ENCODE data around the gene KCTD14.
"Not testable (repeated sequence)": the region's sequence is repeated elsewhere in the genome, so short reads cannot be mapped to it uniquely, and the experiment has no call there.

The KCTD14 gene

GRCh38 chr11:78045851-78046485 is 22.9 kb upstream of the KCTD14 start:
- DNase-seq = peak; percentile 89

GRCh38 chr11:78044706-78045105 is 21.6 kb upstream of the KCTD14 start:
- no peak for DNase-seq

GRCh38 chr11:78041843-78042440 is 18.9 kb upstream of the KCTD14 start:
- DNase-seq = no peak

DNA sequence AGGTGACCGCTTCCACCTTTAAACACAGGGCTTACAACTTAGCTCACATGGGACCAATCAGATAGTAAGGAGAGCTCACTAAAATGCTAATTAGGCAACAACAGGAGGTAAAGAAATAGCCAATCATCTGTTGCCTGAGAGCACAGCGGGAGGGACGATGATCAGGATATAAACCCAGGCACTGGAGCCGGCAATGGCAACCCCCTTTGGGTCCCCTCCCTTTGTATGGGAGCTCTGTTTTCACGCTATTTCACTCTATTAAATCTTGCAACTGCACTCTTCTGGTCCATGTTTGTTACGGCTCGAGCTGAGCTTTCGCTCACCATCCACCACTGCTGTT is 18.3 kb upstream of the KCTD14 start:
- DNase-seq = not testable (repeated sequence)

- DNase-seq = peak; percentile 57
These were observed 17.8 kb upstream of the KCTD14 start for GRCh38 chr11:78040691-78041379.

DNA sequence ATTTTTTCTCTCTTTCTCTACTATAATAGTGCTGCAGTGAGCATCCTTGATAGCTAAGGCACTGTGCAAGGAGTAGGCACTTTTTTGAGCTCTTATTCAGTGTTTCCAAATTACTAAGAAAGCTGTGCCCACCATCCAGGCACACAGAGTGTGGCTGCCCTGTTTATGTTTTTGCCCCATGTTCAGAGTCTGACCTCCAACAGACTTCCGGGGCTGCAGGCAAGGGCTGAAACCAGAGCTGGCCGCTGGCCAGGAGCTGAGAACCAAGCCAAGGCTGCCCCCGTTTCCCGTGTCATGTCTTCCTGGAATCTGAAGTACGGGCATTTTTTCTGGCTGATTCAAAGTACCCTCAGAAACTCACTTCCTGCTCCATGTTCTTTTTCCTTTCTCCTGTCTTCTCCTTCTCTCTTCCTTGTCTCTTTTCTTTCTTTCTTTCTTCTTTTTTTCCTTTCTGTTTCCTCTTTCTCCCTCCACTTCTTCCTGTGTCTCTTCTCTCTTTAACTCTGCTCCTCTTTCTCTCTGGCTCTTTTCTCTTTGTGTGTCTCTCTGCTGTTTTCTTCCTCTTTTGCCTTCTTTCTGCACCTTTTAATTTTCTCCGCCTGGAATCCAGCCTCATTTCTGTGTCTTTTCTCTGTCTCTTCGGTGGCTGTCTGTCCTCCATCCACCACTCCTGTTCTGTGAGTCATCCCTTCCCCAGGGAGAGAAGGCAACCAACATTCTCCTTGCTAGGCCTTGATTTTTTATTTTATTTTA is 17.0 kb upstream of the KCTD14 start:
- peak; percentile 92 for DNase-seq

DNA sequence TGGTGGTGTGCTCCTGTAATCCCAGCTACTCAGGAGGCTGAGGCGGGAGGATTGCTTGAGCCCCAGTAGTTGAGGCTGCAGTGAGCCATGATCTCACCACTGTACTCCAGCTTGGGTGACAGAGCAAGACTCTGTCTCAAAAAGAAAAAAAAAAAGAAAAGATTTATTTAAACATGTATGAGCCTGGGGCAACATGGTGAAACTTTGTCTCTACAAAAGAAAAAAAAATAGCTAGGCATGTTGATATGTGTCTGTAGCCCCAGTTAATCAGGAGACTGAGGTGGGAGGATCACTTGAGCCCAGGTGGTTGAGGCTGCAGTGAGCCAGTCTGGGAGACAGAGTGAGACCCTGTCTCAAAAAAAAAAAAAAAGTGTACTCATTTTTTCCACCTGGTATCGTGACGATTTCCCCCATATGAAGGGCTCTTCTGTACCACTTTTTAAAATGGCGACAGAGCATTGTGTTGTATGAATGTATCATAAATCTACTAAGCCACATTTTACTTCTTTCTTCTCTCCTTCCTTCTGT is 16.4 kb upstream of the KCTD14 start:
- DNase-seq = no peak

DNA sequence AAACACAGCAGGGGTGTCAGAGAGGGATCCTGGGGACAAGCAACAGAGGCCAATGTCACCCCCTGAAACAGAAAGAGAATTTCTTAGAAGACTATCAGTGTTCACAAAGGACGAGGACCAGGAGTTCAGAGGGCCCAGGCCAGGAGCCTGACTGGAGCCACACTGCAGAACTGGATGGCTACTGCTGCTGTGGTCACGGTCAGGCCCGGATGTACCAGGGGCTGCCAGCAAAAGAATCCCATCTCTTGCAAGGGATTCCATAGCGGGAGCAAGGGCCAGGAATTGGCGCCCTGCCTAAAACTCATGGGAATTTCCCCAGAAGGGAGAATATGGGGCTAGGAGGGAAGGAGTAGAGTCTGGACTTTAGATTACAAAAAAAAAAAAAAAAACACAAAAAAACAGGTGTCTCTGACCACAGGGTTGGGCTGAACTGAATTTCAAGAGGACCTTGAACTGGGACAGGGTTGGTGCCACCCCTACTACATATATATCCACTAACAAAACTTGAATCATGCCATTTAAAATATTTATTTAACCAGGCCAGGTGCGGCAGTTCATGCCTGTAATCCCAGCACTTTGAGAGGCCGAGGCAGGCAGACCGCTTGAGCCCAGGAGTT is 15.7 kb upstream of the KCTD14 start:
- peak; percentile 50 for DNase-seq

DNA sequence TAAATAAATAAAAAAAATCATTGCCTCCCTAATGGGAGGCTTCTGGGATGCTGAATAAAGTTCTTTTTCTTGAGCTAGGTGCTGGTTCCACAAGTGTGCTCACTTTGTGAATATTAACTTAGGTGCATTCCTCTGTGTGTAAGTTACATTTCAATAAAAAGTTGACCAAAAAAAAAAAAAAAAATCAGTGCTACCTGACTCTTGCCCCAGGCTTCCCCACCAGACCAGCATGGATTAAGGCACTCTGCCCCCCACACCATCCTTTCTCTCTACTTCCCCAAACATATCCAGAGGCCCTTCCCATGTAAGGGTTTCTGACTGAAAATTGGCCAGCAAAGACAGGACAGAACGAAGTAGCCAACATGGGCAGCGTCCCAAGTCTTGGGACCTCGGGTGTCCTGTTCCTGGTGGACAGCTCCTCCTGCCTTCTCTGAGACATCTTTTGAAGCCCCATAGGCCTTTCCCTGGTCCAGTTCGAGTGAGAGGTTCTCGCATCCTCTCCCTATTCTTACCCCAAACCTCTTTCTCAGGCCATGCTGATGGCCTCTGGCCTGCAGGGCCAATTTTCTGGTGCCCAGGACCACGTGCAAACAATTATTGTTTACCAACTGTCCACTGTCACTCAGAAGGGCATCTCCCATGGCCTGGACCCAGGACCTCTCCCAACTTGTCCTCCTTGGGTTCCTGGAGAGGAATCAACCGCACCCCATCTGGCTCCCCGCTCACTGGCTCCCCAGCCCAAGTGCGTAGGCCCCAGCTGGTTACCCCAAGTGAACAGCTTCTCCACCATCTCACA is 14.9 kb upstream of the KCTD14 start:
- DNase-seq = no peak

DNA sequence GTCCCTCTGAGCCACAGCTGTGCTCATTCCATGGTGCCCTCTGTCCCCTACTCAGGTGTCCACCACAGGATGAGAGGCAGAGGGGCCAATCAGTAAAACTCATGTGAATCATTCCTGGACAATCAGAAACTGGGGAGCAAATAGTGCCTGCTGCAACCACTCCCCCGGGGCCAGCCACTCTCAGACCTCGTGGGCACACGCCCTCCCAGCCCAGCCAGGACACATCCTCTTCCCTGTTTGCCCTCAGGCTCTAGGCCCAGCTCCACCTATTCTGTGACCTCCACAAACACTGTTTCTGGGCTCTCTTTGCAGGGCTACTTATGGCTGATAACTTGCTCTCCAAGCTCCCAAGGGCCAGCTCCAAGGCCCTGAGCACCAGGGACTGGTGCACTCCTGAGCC is 14.0 kb upstream of the KCTD14 start:
- DNase-seq = no peak

DNA sequence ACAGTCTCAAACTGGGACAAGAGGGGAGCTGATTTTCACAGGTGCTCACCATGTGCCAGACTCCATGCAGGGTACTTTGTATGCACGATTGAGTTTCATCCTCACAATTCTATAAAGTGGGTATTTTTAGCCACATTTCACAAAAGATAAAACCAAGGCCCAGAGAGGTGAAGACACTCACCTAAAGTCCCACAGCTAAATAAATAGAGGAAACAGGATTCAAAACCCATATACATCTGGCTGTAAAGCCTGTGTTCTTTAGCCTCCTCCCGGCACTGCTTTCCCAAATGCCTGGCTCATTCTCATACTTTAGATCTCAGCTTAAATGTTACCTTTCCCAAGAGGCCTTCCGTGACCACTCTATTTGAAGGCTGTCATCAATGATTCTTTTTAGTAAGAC is 13.2 kb upstream of the KCTD14 start:
- DNase-seq = no peak

- DNase-seq = no peak
These were observed 11.5 kb upstream of the KCTD14 start for GRCh38 chr11:78034623-78035022.

- no peak for DNase-seq
These were observed 10.0 kb upstream of the KCTD14 start for GRCh38 chr11:78033040-78033439.

DNA sequence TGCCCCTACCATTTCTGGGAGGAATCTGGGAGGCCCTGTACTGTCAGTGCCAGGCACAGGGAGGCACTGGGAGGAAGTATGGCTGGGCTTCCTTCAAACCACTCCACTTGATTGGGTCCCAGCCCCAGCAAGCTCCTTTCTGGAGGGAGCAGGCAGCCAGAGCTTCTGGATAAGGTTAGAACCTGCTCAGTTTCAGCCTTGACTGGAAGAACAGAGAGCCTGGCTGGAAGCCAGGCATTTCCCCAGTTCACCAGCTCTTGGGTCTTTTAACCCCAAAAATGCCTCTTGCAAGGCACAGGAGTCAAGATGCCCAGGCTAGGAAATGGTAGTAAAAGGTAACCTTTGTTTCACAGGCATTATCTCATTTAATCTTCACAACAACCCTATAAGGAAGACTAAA is 9.0 kb upstream of the KCTD14 start:
- no peak for DNase-seq

DNA sequence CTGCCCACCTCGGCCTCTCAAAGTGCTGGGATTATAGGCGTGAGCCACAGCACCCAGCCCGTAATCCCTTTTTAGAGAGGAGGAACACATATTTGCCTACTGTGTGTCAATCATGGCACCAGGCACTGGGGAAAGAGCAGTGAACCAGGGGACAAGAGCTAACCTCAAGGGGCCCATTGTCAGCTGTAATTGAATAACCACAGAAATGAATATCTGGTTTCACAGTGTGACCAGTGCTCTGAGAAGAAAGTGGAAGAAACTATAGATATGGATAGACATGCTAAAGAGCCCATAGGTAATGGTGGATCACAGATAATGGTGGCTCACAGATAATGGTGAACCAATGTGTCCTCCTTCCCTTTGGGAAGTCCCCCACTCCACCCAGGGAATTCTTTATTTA is 8.6 kb upstream of the KCTD14 start:
- peak; percentile 37 for DNase-seq

- DNase-seq = peak; percentile 93
These were observed 7.6 kb upstream of the KCTD14 start for GRCh38 chr11:78030429-78031325.

- DNase-seq = peak; percentile 81
These were observed 5.3 kb upstream of the KCTD14 start for GRCh38 chr11:78028423-78028822.

GRCh38 chr11:78027759-78028158 is 4.7 kb upstream of the KCTD14 start:
- DNase-seq = no peak

DNA sequence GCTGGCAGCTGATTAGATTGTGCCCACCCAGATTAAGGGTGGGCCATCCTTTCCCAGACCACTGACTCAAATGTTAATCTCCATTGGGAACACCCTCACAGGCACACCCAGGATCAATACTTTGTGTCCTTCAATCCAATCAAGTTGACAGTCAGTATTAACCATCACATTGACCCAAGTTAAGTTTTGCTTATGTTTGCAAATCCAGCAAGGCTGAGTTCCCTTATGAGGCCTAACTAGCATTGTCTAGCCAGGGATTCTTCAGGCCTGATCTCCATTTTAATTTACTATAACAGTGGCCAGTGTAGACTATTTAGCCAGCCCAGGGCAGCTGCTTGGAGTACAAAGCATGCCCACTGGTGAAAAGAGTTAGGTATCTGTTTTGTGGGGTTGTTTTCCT is 2.3 kb upstream of the KCTD14 start:
- no peak for DNase-seq

DNA sequence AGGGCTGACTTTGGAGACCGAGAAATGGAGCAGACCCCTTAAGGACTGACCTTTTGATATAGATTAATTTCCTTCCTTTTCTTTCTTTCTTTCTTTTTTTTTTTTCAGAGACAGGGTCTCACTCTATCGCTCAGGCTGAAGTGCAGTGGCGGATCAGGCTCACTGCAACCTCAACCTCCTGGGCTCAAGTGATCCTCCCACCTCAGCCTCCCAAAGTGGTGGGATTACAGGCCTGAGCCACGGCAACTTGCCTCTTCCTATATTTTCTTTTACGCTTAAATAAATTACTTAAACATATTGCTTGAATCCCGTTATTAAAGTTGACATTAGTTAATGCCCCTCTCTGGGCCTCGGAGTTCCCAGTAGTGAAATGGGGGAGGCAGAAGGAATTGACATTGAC is 350 bp upstream of the KCTD14 start:
- no peak for DNase-seq

DNA sequence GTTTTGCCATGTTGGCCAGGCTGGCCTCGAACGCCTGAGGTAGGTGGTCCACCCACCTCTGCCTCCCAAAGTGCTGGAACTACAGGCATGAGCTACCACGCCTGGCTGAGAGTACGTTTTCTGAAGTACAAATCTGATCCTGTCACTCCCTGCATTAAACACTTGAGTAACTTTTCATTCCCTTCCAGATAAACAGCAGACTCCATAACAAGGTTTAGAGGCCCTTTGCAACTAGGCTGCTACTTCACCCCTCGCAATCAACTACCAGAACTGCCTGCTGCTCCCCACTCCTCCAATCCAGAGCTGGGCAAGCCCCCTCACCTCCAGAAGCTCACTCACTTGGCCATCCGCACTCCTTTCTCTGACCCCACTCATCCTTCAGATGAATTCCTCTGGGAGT is 1.5 kb downstream of the KCTD14 start:
- DNase-seq = no peak

Measured in DMS53 (cell line).